ENCODE data around the gene OLFM2.

- TF ChIP-seq REST (IDR thresholded peaks at IDR 0.05), result no peak
- TF ChIP-seq CTCF (IDR thresholded peaks at IDR 0.05), result no peak
- TF ChIP-seq ELK1 (IDR thresholded peaks at IDR 0.05; ENCODE audit: low read depth, low read length), result no peak
- TF ChIP-seq RAD21 (conservative IDR thresholded peaks at IDR 0.05 in 1 of 2, IDR thresholded peaks at IDR 0.05 in 1 of 2), result no peak
- TF ChIP-seq ZFP36 (IDR thresholded peaks at IDR 0.05; ENCODE audit: borderline replicate concordance, partially characterized antibody), result no peak
- TF ChIP-seq SMC3 (IDR thresholded peaks at IDR 0.05), result no peak
Measured at GRCh38 chr19:9967326-9967725, 31.0 kb upstream of the OLFM2 start.
